Panc1 (cell line): Measurements from ENCODE around the gene DCUN1D2.

Experiments used
- TCF7L2 ChIP-seq: IDR thresholded peaks from 2 replicates; pipeline ENCODE4 v1.6.1; 2011; ENCODE audit warnings: mild to moderate bottlenecking, low read depth, low read length, inconsistent platforms
- TF ChIP-seq, protein P1 (sequence below): fragments of 450-650 bp; IDR thresholded peaks from 2 replicates; pipeline ENCODE4 v1.5.1; 2017; ENCODE audit warnings: mild to moderate bottlenecking

DNA sequence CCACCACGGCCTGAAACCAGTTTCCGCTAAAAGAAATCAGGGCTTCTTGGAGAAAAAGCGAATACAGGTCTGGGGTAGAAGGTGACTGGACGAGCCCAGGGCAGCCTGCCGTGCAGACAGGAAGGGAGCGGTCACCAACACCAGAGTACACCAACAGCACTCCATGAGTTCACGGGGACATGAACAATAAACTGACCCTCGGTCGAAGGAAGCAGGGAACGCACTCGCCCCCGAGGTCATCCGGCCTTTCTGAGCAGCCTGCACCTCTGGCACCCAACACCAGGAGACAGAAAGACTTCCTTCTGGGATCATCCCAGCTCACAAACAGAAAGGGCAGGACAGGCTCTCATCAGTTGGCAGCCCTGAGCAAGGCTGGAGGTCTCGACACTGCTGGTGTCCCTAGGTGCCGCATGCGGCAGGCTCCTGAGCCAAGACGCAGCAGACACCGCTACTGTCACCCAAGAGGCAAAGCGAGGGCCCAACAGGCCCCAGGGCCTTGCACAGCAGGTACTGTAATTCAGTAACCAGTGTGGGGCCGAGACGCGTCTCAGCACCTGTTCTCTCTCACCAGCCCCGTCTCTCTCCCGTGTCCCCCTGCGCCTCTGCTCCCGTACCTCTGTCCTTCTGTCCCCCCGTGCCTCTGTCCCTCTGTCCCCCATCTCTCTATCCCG is 18.0 kb downstream of the DCUN1D2 start:
- TF ChIP-seq, protein P1, sequence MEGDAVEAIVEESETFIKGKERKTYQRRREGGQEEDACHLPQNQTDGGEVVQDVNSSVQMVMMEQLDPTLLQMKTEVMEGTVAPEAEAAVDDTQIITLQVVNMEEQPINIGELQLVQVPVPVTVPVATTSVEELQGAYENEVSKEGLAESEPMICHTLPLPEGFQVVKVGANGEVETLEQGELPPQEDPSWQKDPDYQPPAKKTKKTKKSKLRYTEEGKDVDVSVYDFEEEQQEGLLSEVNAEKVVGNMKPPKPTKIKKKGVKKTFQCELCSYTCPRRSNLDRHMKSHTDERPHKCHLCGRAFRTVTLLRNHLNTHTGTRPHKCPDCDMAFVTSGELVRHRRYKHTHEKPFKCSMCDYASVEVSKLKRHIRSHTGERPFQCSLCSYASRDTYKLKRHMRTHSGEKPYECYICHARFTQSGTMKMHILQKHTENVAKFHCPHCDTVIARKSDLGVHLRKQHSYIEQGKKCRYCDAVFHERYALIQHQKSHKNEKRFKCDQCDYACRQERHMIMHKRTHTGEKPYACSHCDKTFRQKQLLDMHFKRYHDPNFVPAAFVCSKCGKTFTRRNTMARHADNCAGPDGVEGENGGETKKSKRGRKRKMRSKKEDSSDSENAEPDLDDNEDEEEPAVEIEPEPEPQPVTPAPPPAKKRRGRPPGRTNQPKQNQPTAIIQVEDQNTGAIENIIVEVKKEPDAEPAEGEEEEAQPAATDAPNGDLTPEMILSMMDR: no peak
- no peak for TF ChIP-seq TCF7L2
